ENCODE measurements around the gene UBL4A. TPM values are rescaled to one million over a fixed set of nuclear protein-coding genes. Genes with fewer than 3 reads are reported as not detected.

The UBL4A gene
- total RNA-seq, 1 experiment from 2014 or later, result 26.7 TPM

DNA sequence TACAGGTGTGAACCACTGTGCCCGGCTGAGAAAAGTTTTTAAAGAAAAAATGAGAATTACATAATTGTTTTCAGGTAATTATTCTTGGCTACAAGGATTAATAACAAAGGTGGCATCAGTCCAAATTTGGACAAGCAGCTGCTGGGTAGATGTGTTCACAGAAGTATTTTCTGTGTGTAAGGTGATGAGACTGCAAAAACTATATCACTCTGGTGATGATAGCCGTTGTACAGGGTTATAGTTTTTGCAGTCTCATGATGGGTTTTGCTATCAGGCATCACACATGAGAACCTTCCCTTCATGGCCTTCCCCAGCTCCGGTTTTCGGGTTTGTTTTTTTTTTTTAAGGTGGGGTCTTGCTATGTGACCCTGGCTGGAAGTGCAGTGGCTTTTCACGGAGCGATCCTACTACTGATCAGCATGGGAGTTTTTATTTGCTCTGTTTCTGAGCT is 9.1 kb upstream of the UBL4A start:
- no peaks in the 10 kb centered on the region for H3K36me3 Mint-ChIP-seq (ENCODE audit: insufficient read depth, unreplicated experiment)
- no peaks in the 10 kb centered on the region for H3K4me1 Mint-ChIP-seq (ENCODE audit: insufficient read depth, unreplicated experiment)
- H3K27ac Mint-ChIP-seq (ENCODE audit: low read depth, unreplicated experiment), result no peak overlapping the region
- H3K9me3 Mint-ChIP-seq (ENCODE audit: unreplicated experiment), result no peaks in the 10 kb centered on the region
- DNase-seq (ENCODE audit: unreplicated experiment), result no peak
- no peak overlapping the region for H3K4me3 Mint-ChIP-seq (ENCODE audit: unreplicated experiment)
- POLR2A ChIA-PET, result no interaction called here
- CTCF ChIA-PET, result interaction anchor here (0.6 to 0.7 kb wide), 3 partner anchors 15 to 66 kb away, joined by 3 read pairs; no protein-coding TSS in a partner anchor
- no peak for TF ChIP-seq CTCF (IDR thresholded peaks at IDR 0.05; ENCODE audit: unreplicated experiment)
- no TSS peak for BruUV-seq (replicated peaks)
- H3K27me3 Mint-ChIP-seq (ENCODE audit: insufficient read depth, unreplicated experiment), result peaks cover 23% of the 10 kb centered on the region
- intact Hi-C loops (cut with micrococcal nuclease), result no loop called here

- H3K4me3 Mint-ChIP-seq (ENCODE audit: unreplicated experiment), result no peak overlapping the region
Measured at GRCh38 chrX:154494715-154495114, 8.3 kb upstream of the UBL4A start.

DNA sequence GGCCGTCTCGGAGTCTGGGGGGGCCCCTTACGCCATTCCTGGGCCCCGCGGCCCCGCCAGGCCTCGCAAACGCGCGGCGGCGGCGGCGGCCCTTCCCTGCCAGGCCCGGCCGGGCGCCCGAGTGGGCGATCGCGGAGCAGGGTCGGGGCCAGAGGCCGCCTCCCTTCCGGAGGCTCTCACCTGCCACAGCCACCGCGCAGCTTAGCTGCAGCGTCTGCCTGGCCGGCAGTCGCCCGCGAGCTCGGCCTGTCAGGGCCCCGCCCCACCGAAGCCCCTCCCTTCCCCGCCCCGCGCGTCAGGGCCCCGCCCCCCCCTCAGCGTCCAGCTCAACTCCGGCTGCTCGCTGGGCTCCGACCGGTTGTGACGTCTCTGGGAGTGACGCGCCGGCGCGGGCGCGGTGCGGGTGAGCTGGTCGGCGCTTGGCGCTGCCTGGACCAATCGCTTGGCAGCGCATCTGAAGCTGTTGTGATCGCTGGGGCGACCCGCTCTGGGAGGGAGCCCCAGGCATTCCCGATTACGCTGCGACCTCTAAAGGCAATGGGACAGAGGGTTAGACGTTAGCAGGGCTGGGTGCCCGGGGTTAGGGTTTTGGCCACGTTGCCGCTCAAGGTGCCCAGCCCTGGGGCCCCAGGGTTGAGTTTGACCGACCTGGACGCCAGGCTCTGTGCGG is 4.1 kb upstream of the UBL4A start, which contains the start of gene SLC10A3:
SLC10A3 (minus strand) TSS at position 216 of the 670 bp plus-strand sequence. CDS start 1,689 bp downstream, outside the sequence.
- no peaks in the 10 kb centered on the region for H3K9me3 Mint-ChIP-seq (ENCODE audit: unreplicated experiment)
- peak within 1 kb of the TSS; percentile 83 for H3K27ac Mint-ChIP-seq (ENCODE audit: low read depth, unreplicated experiment)
- peaks cover 11% of the 10 kb centered on the region for H3K27me3 Mint-ChIP-seq (ENCODE audit: insufficient read depth, unreplicated experiment)
- intact Hi-C loops (cut with micrococcal nuclease), result no loop called here
- DNase-seq (ENCODE audit: unreplicated experiment), result peak; percentile 85
- TF ChIP-seq CTCF (IDR thresholded peaks at IDR 0.05; ENCODE audit: unreplicated experiment), result no peak
- peak within 1 kb of the TSS; percentile 76 for H3K4me3 Mint-ChIP-seq (ENCODE audit: unreplicated experiment)
- peaks cover 10% of the 10 kb centered on the region for H3K36me3 Mint-ChIP-seq (ENCODE audit: insufficient read depth, unreplicated experiment)
- no peaks in the 10 kb centered on the region for H3K4me1 Mint-ChIP-seq (ENCODE audit: insufficient read depth, unreplicated experiment)
- ChIA-PET POLR2A (interaction anchor here (0.6 to 3.2 kb wide), 19 partner anchors 9 to 566 kb away, joined by 3 to 48 read pairs (median 6); partner anchors contain the start of genes ATP6AP1, FAM3A, LAGE3 and PLXNA3), CTCF (interaction anchor here (0.7 to 1.9 kb wide), 3 partner anchors 36 to 117 kb away, joined by 4 to 9 read pairs (median 5); no protein-coding TSS in a partner anchor)
- no TSS peak for BruUV-seq (replicated peaks)

More at GRCh38 chrX:154494715-154495114, 8.3 kb upstream of the UBL4A start:
- intact Hi-C loops (cut with micrococcal nuclease), result no loop called here
- CTCF ChIA-PET, result interaction anchor here (0.6 kb wide), 1 partner anchor 16 kb away, joined by 3 read pairs; no protein-coding TSS in a partner anchor
- Mint-ChIP-seq H3K4me1 (ENCODE audit: insufficient read depth, unreplicated experiment) (no peaks in the 10 kb centered on the region), H3K9me3 (ENCODE audit: unreplicated experiment) (no peaks in the 10 kb centered on the region), H3K36me3 (ENCODE audit: insufficient read depth, unreplicated experiment) (no peaks in the 10 kb centered on the region), H3K27ac (ENCODE audit: low read depth, unreplicated experiment) (no peak overlapping the region), H3K27me3 (ENCODE audit: insufficient read depth, unreplicated experiment) (peaks cover 23% of the 10 kb centered on the region)
- POLR2A ChIA-PET, result no interaction called here
- no TSS peak for BruUV-seq (replicated peaks)
- TF ChIP-seq CTCF (IDR thresholded peaks at IDR 0.05; ENCODE audit: unreplicated experiment), result no peak
- no peak for DNase-seq (ENCODE audit: unreplicated experiment)

DNA sequence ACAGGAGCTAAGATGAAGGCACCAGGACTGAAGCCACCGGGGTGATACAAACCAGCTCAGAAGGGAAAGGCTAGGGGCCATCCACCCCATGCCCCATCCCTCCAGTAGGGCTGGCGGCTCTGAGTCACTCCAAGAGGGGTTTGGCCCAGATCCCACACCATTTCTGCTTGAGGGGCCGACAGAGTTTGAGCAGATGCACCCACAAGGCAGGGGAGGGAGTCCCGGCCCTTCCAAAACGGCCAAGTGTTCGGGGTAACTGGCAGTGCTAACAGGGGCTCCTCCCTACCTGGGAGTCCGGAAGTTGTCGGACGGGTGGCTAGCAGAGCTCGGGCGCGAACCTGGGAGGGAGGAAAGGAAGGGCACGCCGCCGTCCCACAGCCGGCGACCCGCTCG is 3.6 kb upstream of the UBL4A start:
- peaks cover 10% of the 10 kb centered on the region for H3K27me3 Mint-ChIP-seq (ENCODE audit: insufficient read depth, unreplicated experiment)
- DNase-seq (ENCODE audit: unreplicated experiment), result peak; percentile 47
- ChIA-PET POLR2A (interaction anchor here (0.6 to 3.2 kb wide), 21 partner anchors 10 to 567 kb away, joined by 3 to 48 read pairs (median 6); partner anchors contain the start of genes ATP6AP1, FAM3A, LAGE3 and PLXNA3), CTCF (interaction anchor here (0.7 to 1.9 kb wide), 3 partner anchors 37 to 117 kb away, joined by 3 to 9 read pairs (median 5); no protein-coding TSS in a partner anchor)
- TF ChIP-seq CTCF (IDR thresholded peaks at IDR 0.05; ENCODE audit: unreplicated experiment), result no peak
- intact Hi-C loops (cut with micrococcal nuclease), result no loop called here
- H3K9me3 Mint-ChIP-seq (ENCODE audit: unreplicated experiment), result no peaks in the 10 kb centered on the region
- peaks cover 10% of the 10 kb centered on the region for H3K36me3 Mint-ChIP-seq (ENCODE audit: insufficient read depth, unreplicated experiment)
- H3K4me1 Mint-ChIP-seq (ENCODE audit: insufficient read depth, unreplicated experiment), result no peaks in the 10 kb centered on the region
- no TSS peak for BruUV-seq (replicated peaks)
- H3K27ac Mint-ChIP-seq (ENCODE audit: low read depth, unreplicated experiment), result peak overlapping the region; percentile 83
- H3K4me3 Mint-ChIP-seq (ENCODE audit: unreplicated experiment), result peak overlapping the region; percentile 76
